Dermis microvascular lymphatic vessel endothelial cell (primary cell): ENCODE measurements around the gene MBD3. TPM values are rescaled to one million over a fixed set of nuclear protein-coding genes. Genes with fewer than 3 reads are reported as not detected.

Experiments
- total RNA-seq: library from RNA; depleted of rRNA; stranded (reverse); fragments of >200 nt; gene quantifications from 2 replicates; pipeline ENCODE4 v1.2.1, GENCODE V29; 2014

Gene MBD3
- total RNA-seq, 1 donor from 2014 or later: 75.7 TPM

Other genes with a start within 250 kb of the MBD3 start
- 67.7 and 92.3 TPM in 2 replicates for gene NDUFS7, start 209.0 kb downstream of the MBD3 start, total RNA-seq
- 9.1 and 10.2 TPM in 2 replicates for gene GAMT, start 191.3 kb downstream of the MBD3 start, total RNA-seq
- 69.4 and 70.3 TPM in 2 replicates for gene DAZAP1, start 185.3 kb downstream of the MBD3 start, total RNA-seq
- gene RPS15, start 154.5 kb downstream of the MBD3 start, total RNA-seq: 352 and 534 TPM in 2 replicates
- gene APC2, start 142.7 kb downstream of the MBD3 start, total RNA-seq: under 0.01 TPM in 2 replicates
- 15.4 and 24.4 TPM in 2 replicates for gene C19orf25, start 113.7 kb downstream of the MBD3 start, total RNA-seq
- 0.26 and 1.0 TPM in 2 replicates for gene PCSK4, start 102.5 kb downstream of the MBD3 start, total RNA-seq
- gene REEP6, start 101.7 kb downstream of the MBD3 start, total RNA-seq: 0.26 and 0.51 TPM in 2 replicates
- gene ADAMTSL5, start 79.8 kb downstream of the MBD3 start, total RNA-seq: not detected in 2 replicates
- not detected in 2 replicates for gene PLK5, start 68.8 kb downstream of the MBD3 start, total RNA-seq
- gene MEX3D, start 24.5 kb downstream of the MBD3 start, total RNA-seq: 43.1 and 69.7 TPM in 2 replicates
- 82.4 and 109 TPM in 2 replicates for gene UQCR11, start 12.6 kb upstream of the MBD3 start, total RNA-seq
- 56.0 and 79.3 TPM in 2 replicates for gene TCF3, start 59.8 kb upstream of the MBD3 start, total RNA-seq
- gene ONECUT3, start 160.6 kb upstream of the MBD3 start, total RNA-seq: not detected in 2 replicates
- 0.76 and 0.90 TPM in 2 replicates for gene ATP8B3, start 219.4 kb upstream of the MBD3 start, total RNA-seq